A204.1 (cell line): ENCODE results near the gene ZNF286A.
A peak's percentile ranks its signal among the peaks of the same experiment; 100 is the strongest.
"Not testable (repeated sequence)": the region's sequence is repeated elsewhere in the genome, so short reads cannot be mapped to it uniquely, and the experiment has no call there.

Experiments
- FAIRE-seq: peaks from 2 replicates; lab custom pipeline; 2012; peaks lifted over from hg19 to GRCh38; lab: Jason Lieb, UNC

Gene ZNF286A

GRCh38 chr17:15699413-15699924 lies at the start of gene ZNF286A:
Gene ZNF286A, plus strand, starts transcription at chr17:15699752. Its CDS starts 578 bp downstream, at chr17:15700330.
- peak; percentile 97 for FAIRE-seq

- no peak for FAIRE-seq
These were observed 49.6 kb upstream of the ZNF286A start for GRCh38 chr17:15649861-15650421.

GRCh38 chr17:15650741-15651582 lies 48.6 kb upstream of the ZNF286A start:
- FAIRE-seq: no peak

GRCh38 chr17:15651583-15652110 lies 47.9 kb upstream of the ZNF286A start:
- no peak for FAIRE-seq

GRCh38 chr17:15652960-15653359 lies 46.6 kb upstream of the ZNF286A start:
- FAIRE-seq: no peak

GRCh38 chr17:15654401-15654800 lies 45.2 kb upstream of the ZNF286A start:
- not testable (repeated sequence) for FAIRE-seq

GRCh38 chr17:15654886-15655561 lies 44.5 kb upstream of the ZNF286A start:
- no peak for FAIRE-seq

GRCh38 chr17:15657868-15658267 lies 41.7 kb upstream of the ZNF286A start:
- FAIRE-seq: no peak

- FAIRE-seq: no peak
These were observed 41.3 kb upstream of the ZNF286A start for GRCh38 chr17:15658296-15658695.

- FAIRE-seq: no peak
These were observed 40.3 kb upstream of the ZNF286A start for GRCh38 chr17:15659236-15659635.

- no peak for FAIRE-seq
These were observed 39.9 kb upstream of the ZNF286A start for GRCh38 chr17:15659663-15660062.

- FAIRE-seq: no peak
These were observed 39.5 kb upstream of the ZNF286A start for GRCh38 chr17:15660077-15660476.

- FAIRE-seq: no peak
These were observed 36.9 kb upstream of the ZNF286A start for GRCh38 chr17:15662681-15663080.

GRCh38 chr17:15663176-15663575 lies 36.4 kb upstream of the ZNF286A start:
- no peak for FAIRE-seq

- FAIRE-seq: no peak
These were observed 35.9 kb upstream of the ZNF286A start for GRCh38 chr17:15663691-15664090.

GRCh38 chr17:15669526-15669925 lies 30.0 kb upstream of the ZNF286A start:
- not testable (repeated sequence) for FAIRE-seq

GRCh38 chr17:15674640-15675039 lies 24.9 kb upstream of the ZNF286A start:
- FAIRE-seq: not testable (repeated sequence)

GRCh38 chr17:15675991-15676390 lies 23.6 kb upstream of the ZNF286A start:
- FAIRE-seq: not testable (repeated sequence)

GRCh38 chr17:15683135-15683534 lies 16.4 kb upstream of the ZNF286A start:
- FAIRE-seq: not testable (repeated sequence)

GRCh38 chr17:15683824-15684478 lies 15.6 kb upstream of the ZNF286A start, which contains the start of gene TRIM16:
Gene TRIM16, minus strand, starts transcription at chr17:15684311. Its CDS starts 32,702 bp downstream, at chr17:15651609.
- not testable (repeated sequence) for FAIRE-seq

- not testable (repeated sequence) for FAIRE-seq
These were observed 12.1 kb upstream of the ZNF286A start for GRCh38 chr17:15687494-15687893.

GRCh38 chr17:15698967-15699366 lies 585 bp upstream of the ZNF286A start:
- FAIRE-seq: not testable (repeated sequence)
